B cell (primary cell): ENCODE results near the gene SH3GL3. TPM values are rescaled to one million over a fixed set of nuclear protein-coding genes. Genes with fewer than 3 reads are reported as not detected.

Experiments used
- ATAC-seq: fragments of 200-7000 bp; cut with Tn5 transposase; one replicate; pipeline ENCODE4 v1.10.0; 2021; ENCODE audit warnings: low read depth, mild to moderate bottlenecking, moderate number of reproducible peaks, moderate library complexity
- CTCF ChIA-PET: fragments of 350-600 bp; sonication (Branson Sonifier 250); formaldehyde crosslinking; loops from one replicate; lab custom pipeline; 2021; ENCODE audit warnings: antibody characterized with exemption, inconsistent platforms; lab: Charles Lee
- POLR2A ChIA-PET: fragments of 350-600 bp; sonication (Branson Sonifier 250); formaldehyde crosslinking; loops from one replicate; lab custom pipeline; 2021; ENCODE audit warnings: antibody characterized with exemption; lab: Charles Lee
- DNase-seq: peaks from one replicate; pipeline ENCODE4 v3.0.0; 2013
- H2AFZ ChIP-seq: 2 replicates; pipeline ENCODE4 v1.6.1; 2012; ENCODE audit warnings: mild to moderate bottlenecking, low read depth, low read length; ENCODE audit not compliant: insufficient read depth, poor library complexity, severe bottlenecking
- H3K27ac ChIP-seq, 2 donors: 1 replicate in 1 of 2; 2 replicates in 1 of 2; pipeline ENCODE4 v1.5.1; 2012 to 2013; ENCODE audit warnings: low read length in 2 of 2, mild to moderate bottlenecking in 2 of 2, moderate library complexity in 1 of 2
- H3K27me3 ChIP-seq, 4 experiments: fragments of 200-600 bp in 1 of 4; sonication (generic) in 1 of 4; replicated peaks in 1 of 4; 1 replicate in 2 of 4; 2 replicates in 2 of 4; pipeline versions ENCODE4 v1.6.1 to v1.7.0; 2013 to 2016; ENCODE audit warnings: low read length in 3 of 4, mild to moderate bottlenecking in 2 of 4, mixed read lengths in 1 of 4, moderate library complexity in 1 of 4; ENCODE audit not compliant: insufficient read depth in 4 of 4, control insufficient read depth in 3 of 4; ENCODE audit errors: control extremely low read depth in 1 of 4
- H3K36me3 ChIP-seq, 2 experiments: replicated peaks in 1 of 2; 1 replicate in 1 of 2; 2 replicates in 1 of 2; pipeline versions ENCODE4 v1.6.1 to v1.7.1; 2013; ENCODE audit warnings: low read length in 1 of 2; ENCODE audit not compliant: insufficient read depth in 2 of 2, control insufficient read depth in 1 of 2; ENCODE audit errors: control extremely low read depth in 1 of 2, extremely low read depth in 1 of 2
- H3K4me1 ChIP-seq, 2 donors: fragments of 200-600 bp in 1 of 2; sonication (generic) in 1 of 2; 1 replicate in 1 of 2; 2 replicates in 1 of 2; pipeline versions ENCODE4 v1.5.1 to v1.6.1; 2013 to 2017; ENCODE audit warnings: low read length in 2 of 2; ENCODE audit not compliant: control insufficient read depth in 2 of 2, insufficient read depth in 2 of 2
- H3K4me2 ChIP-seq: replicated peaks from 2 replicates; pipeline ENCODE3; 2012; ENCODE audit warnings: mild to moderate bottlenecking, low read depth, low read length; ENCODE audit not compliant: poor library complexity, severe bottlenecking
- H3K4me3 ChIP-seq, 5 experiments: fragments of 200-600 bp in 1 of 5; sonication (generic) in 1 of 5; 1 replicate in 3 of 5; 2 replicates in 2 of 5; pipeline versions ENCODE4 v1.5.1 to v1.7.0; 2011 to 2016; ENCODE audit warnings: low read length in 4 of 5, mild to moderate bottlenecking in 4 of 5, low read depth in 2 of 5, control low read depth in 1 of 5, moderate library complexity in 1 of 5; ENCODE audit not compliant: insufficient read depth in 1 of 5; ENCODE audit errors: control extremely low read depth in 1 of 5, extremely low read depth in 1 of 5
- H3K79me2 ChIP-seq: fragments of 200-600 bp; sonication (generic); one replicate; pipeline ENCODE4 v1.6.0; 2016; ENCODE audit warnings: low read length; ENCODE audit not compliant: control insufficient read depth, insufficient read depth
- H3K9ac ChIP-seq: fragments of 200-600 bp; sonication (generic); 2 replicates; pipeline ENCODE4 v1.6.1; 2017; ENCODE audit warnings: mild to moderate bottlenecking, low read length, moderate library complexity
- H3K9me3 ChIP-seq, 3 donors: one replicate each; pipeline versions ENCODE4 v1.6.1 to v1.7.1; 2013; ENCODE audit warnings: low read length in 2 of 3; ENCODE audit not compliant: control insufficient read depth in 2 of 3, insufficient read depth in 1 of 3; ENCODE audit errors: control extremely low read depth in 1 of 3
- H4K20me1 ChIP-seq: 2 replicates; pipeline ENCODE4 v1.6.0; 2012; ENCODE audit warnings: mild to moderate bottlenecking, low read length; ENCODE audit not compliant: insufficient read depth, control insufficient read depth, poor library complexity, severe bottlenecking
- H3K27ac Mint-ChIP-seq: one replicate; pipeline ENCODE4 v1.8.0; 2021; ENCODE audit warnings: mixed read lengths
- H3K27me3 Mint-ChIP-seq: one replicate; pipeline ENCODE4 v1.8.0; 2021; ENCODE audit warnings: mixed read lengths
- H3K4me1 Mint-ChIP-seq: one replicate; pipeline ENCODE4 v1.8.0; 2021; ENCODE audit warnings: mixed read lengths
- H3K4me3 Mint-ChIP-seq: one replicate; pipeline ENCODE4 v1.8.0; 2021; ENCODE audit warnings: mixed read lengths
- H3K9me3 Mint-ChIP-seq: one replicate; pipeline ENCODE4 v1.8.0; 2022; ENCODE audit warnings: mixed read lengths; ENCODE audit not compliant: insufficient read depth
- EZH2 ChIP-seq: IDR thresholded peaks from 2 replicates; pipeline ENCODE4 v1.6.1; 2012; ENCODE audit warnings: borderline replicate concordance, low read depth, mild to moderate bottlenecking, moderate library complexity, low read length; ENCODE audit not compliant: insufficient read depth, poor library complexity, severe bottlenecking
- WGBS: methylation state at CpG from one replicate; pipeline ENCODE4 v1.1.5; 2013; ENCODE audit warnings: missing lambda C conversion rate; ENCODE audit not compliant: insufficient coverage; 5-methylcytosine and 5-hydroxymethylcytosine counted together
- intact Hi-C: fragments of 100-400 bp; cut with micrococcal nuclease; formaldehyde crosslinking; loops from one replicate; pipeline ENCODE4 v1.10.0; 2022
- polyA plus RNA-seq: library from polyadenylated mRNA; depleted of rRNA; stranded (reverse); fragments of >200 nt; gene quantifications from 2 replicates; pipeline ENCODE4 v1.2.3, GENCODE V29; 2012
- total RNA-seq, 2 donors: library from RNA; stranded (reverse); fragments of 120-200 nt in 1 of 2; gene quantifications; 1 replicate in 1 of 2; 2 replicates in 1 of 2; pipeline versions ENCODE4 v1.2.3 to v1.2.4, GENCODE V29; 2013 to 2022
- TF ChIP-seq, protein P1 (sequence below): fragments of 200-600 bp; IDR thresholded peaks from one replicate; pipeline ENCODE4 v1.8.0; 2022; ENCODE audit warnings: antibody characterized with exemption, mild to moderate bottlenecking

Gene SH3GL3
- total and polyA plus RNA-seq, 2 donors (not counting 1 experiment from before 2014, with no cell fraction given) = not detected

DNA sequence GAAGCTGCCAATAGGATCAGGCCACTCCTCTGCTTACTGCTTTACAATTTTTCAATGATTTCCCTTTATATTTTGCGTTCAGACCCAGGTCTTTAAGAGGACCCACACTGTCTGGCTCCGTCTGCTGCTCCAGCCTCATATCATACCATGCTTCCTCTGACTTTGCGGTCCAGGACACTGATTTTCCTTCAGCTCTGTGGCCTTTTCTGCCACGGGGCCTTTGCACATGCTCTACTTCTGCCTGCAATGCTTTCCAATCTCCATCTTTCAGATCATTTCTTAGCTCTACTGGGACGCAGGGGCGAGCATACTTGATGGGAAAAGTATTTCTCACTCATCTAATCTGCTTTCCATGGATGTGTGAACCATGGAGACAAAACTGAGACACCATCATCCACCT lies 23.0 kb upstream of the SH3GL3 start:
- DNase-seq (no peak), ATAC-seq (no peak)
- Mint-ChIP-seq H3K27me3 (peaks cover 19% of the 10 kb centered on the region), H3K4me3 (no peak overlapping the region), H3K27ac (no peak overlapping the region), H3K4me1 (no peaks in the 10 kb centered on the region), H3K9me3 (no peaks in the 10 kb centered on the region)
- no peaks in the 10 kb centered on the region for H3K36me3 ChIP-seq
- ChIA-PET POLR2A (no interaction called here), CTCF (no interaction called here)
- no peak overlapping the region for H3K4me2 ChIP-seq
- intact Hi-C loops = no loop called here
- H3K79me2 ChIP-seq = no peaks in the 10 kb centered on the region
- 97% methylated on average over 3 of the region's 6 CpGs for WGBS
- no peaks in the 10 kb centered on the region for H3K4me1 ChIP-seq
- no peak overlapping the region for H3K9ac ChIP-seq
- H3K4me3 ChIP-seq = no peak overlapping the region
- H2AFZ ChIP-seq = no peak overlapping the region
- peaks cover 0 to 5% (median 0%) of the 10 kb centered on the region in 3 donors for H3K9me3 ChIP-seq
- no peaks in the 10 kb centered on the region for H4K20me1 ChIP-seq
- no peak for TF ChIP-seq EZH2
- TF ChIP-seq, protein P1, sequence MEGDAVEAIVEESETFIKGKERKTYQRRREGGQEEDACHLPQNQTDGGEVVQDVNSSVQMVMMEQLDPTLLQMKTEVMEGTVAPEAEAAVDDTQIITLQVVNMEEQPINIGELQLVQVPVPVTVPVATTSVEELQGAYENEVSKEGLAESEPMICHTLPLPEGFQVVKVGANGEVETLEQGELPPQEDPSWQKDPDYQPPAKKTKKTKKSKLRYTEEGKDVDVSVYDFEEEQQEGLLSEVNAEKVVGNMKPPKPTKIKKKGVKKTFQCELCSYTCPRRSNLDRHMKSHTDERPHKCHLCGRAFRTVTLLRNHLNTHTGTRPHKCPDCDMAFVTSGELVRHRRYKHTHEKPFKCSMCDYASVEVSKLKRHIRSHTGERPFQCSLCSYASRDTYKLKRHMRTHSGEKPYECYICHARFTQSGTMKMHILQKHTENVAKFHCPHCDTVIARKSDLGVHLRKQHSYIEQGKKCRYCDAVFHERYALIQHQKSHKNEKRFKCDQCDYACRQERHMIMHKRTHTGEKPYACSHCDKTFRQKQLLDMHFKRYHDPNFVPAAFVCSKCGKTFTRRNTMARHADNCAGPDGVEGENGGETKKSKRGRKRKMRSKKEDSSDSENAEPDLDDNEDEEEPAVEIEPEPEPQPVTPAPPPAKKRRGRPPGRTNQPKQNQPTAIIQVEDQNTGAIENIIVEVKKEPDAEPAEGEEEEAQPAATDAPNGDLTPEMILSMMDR = no peak
- no peaks in the 10 kb centered on the region for H3K27me3 ChIP-seq
- no peak overlapping the region for H3K27ac ChIP-seq

DNA sequence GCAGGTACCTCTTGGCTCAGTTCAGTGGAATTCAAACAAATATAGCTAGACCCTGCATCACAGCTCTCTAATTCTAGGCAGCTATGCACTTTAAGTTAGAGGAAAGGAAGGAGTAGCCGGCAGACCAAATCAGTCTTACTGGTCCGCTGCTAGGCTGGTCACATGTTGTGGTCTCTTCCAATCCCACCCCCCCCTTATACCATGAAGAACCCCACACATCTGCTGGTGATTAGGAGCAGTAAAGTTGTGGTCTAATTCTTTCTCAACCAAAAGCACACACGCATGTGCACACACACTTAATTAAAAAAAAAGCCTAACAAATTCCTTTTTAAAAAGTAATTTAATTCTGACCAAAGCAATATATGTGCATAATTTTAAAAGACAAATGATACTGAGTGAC lies 16.7 kb upstream of the SH3GL3 start:
- Histone ChIP-seq H3K4me2 (no peak overlapping the region), H3K27me3 (no peaks in the 10 kb centered on the region), H3K4me3 (no peak overlapping the region), H3K4me1 (no peaks in the 10 kb centered on the region), H4K20me1 (no peaks in the 10 kb centered on the region), H3K36me3 (no peaks in the 10 kb centered on the region), H3K9ac (no peak overlapping the region), H3K79me2 (no peaks in the 10 kb centered on the region), H2AFZ (no peak overlapping the region), H3K27ac (no peak overlapping the region), H3K9me3 (peaks cover 0 to 5% (median 0%) of the 10 kb centered on the region in 3 donors)
- WGBS = no CpG with 5 or more reads among the region's 3 CpGs
- no peak overlapping the region for H3K27ac Mint-ChIP-seq
- ChIA-PET POLR2A (no interaction called here), CTCF (no interaction called here)
- ATAC-seq (no peak), DNase-seq (no peak)
- no peaks in the 10 kb centered on the region for H3K9me3 Mint-ChIP-seq
- peaks cover 7% of the 10 kb centered on the region for H3K27me3 Mint-ChIP-seq
- no peaks in the 10 kb centered on the region for H3K4me1 Mint-ChIP-seq
- intact Hi-C loops = no loop called here
- H3K4me3 Mint-ChIP-seq = no peak overlapping the region
- TF ChIP-seq, protein P1 = no peak
- no peak for TF ChIP-seq EZH2
